ENCODE measurements around the gene SNRNP40.

- no peak for TF ChIP-seq GLIS3 (CRISPR knock-in tag; IDR thresholded peaks at IDR 0.05)
- TF ChIP-seq ZFP30 (CRISPR knock-in tag; IDR thresholded peaks at IDR 0.05) = no peak
- TF ChIP-seq CSDC2 (CRISPR knock-in tag; IDR thresholded peaks at IDR 0.05) = no peak
- TF ChIP-seq OSR1 (CRISPR knock-in tag; IDR thresholded peaks at IDR 0.05) = no peak
- no peak for TF ChIP-seq ZFP3 (CRISPR knock-in tag; IDR thresholded peaks at IDR 0.05)
- TF ChIP-seq CREB5 (CRISPR knock-in tag; IDR thresholded peaks at IDR 0.05; ENCODE audit: low read depth) = no peak
Observed at GRCh38 chr1:31336687-31337467, 40.3 kb upstream of the SNRNP40 start.

Measured in SK-N-SH treated with all-trans-retinoic acid at 6 μM for 48 hours (cell line).